KOPT-K1 (cell line): Measurements from ENCODE around the gene STK39.

Source experiments
- H3K27ac ChIP-seq: fragments of 200-600 bp; sonication (generic); 2 replicates; pipeline ENCODE4 v1.5.1; 2016; ENCODE audit warnings: antibody characterized with exemption, mild to moderate bottlenecking, low read depth, low read length; ENCODE audit not compliant: poor library complexity, severe bottlenecking
- H3K36me3 ChIP-seq: fragments of 200-600 bp; sonication (generic); 2 replicates; pipeline ENCODE4 v1.5.1; 2017; ENCODE audit warnings: antibody characterized with exemption, mild to moderate bottlenecking, low read length, moderate library complexity; ENCODE audit not compliant: insufficient read depth
- H3K9me3 ChIP-seq: fragments of 200-600 bp; sonication (generic); 2 replicates; pipeline ENCODE4 v1.5.1; 2017; ENCODE audit warnings: antibody characterized with exemption, low read length, mild to moderate bottlenecking; ENCODE audit not compliant: insufficient read depth, poor library complexity, severe bottlenecking

STK39 gene

GRCh38 chr2:168186452-168186851 is 60.9 kb downstream of the STK39 start:
- H3K36me3 ChIP-seq, result 0 out of 2 replicates have a peak, but pooled peaks cover 3% of the 10 kb centered on the region
- no peaks in the 10 kb centered on the region for H3K9me3 ChIP-seq
- H3K27ac ChIP-seq, result no peak overlapping the region

GRCh38 chr2:168185583-168186274 is 61.7 kb downstream of the STK39 start:
- Histone ChIP-seq H3K27ac (no peak overlapping the region), H3K9me3 (no peaks in the 10 kb centered on the region), H3K36me3 (0 out of 2 replicates have a peak, but pooled peaks cover 5% of the 10 kb centered on the region)

- H3K9me3 ChIP-seq, result no peaks in the 10 kb centered on the region
- 0 out of 2 replicates have a peak, but pooled peaks cover 5% of the 10 kb centered on the region for H3K36me3 ChIP-seq
- no peak overlapping the region for H3K27ac ChIP-seq
Observed at GRCh38 chr2:168184681-168185513, 62.5 kb downstream of the STK39 start.

- Histone ChIP-seq H3K36me3 (peaks cover 12% of the 10 kb centered on the region), H3K9me3 (no peaks in the 10 kb centered on the region), H3K27ac (no peak overlapping the region)
Observed at GRCh38 chr2:168183308-168183997, 63.9 kb downstream of the STK39 start.

- peaks cover 12% of the 10 kb centered on the region for H3K36me3 ChIP-seq
- no peak overlapping the region for H3K27ac ChIP-seq
- H3K9me3 ChIP-seq, result no peaks in the 10 kb centered on the region
Observed at GRCh38 chr2:168182550-168183249, 64.7 kb downstream of the STK39 start.

GRCh38 chr2:168181825-168182224 is 65.6 kb downstream of the STK39 start:
- no peak overlapping the region for H3K27ac ChIP-seq
- peaks cover 12% of the 10 kb centered on the region for H3K36me3 ChIP-seq
- H3K9me3 ChIP-seq, result no peaks in the 10 kb centered on the region

GRCh38 chr2:168180914-168181313 is 66.5 kb downstream of the STK39 start:
- Histone ChIP-seq H3K9me3 (no peaks in the 10 kb centered on the region), H3K27ac (no peak overlapping the region), H3K36me3 (peaks cover 12% of the 10 kb centered on the region)

GRCh38 chr2:168180483-168180882 is 66.9 kb downstream of the STK39 start:
- H3K36me3 ChIP-seq, result peaks cover 12% of the 10 kb centered on the region
- no peak overlapping the region for H3K27ac ChIP-seq
- H3K9me3 ChIP-seq, result no peaks in the 10 kb centered on the region

GRCh38 chr2:168179592-168179991 is 67.8 kb downstream of the STK39 start:
- no peak overlapping the region for H3K27ac ChIP-seq
- H3K9me3 ChIP-seq, result no peaks in the 10 kb centered on the region
- peaks cover 12% of the 10 kb centered on the region for H3K36me3 ChIP-seq

GRCh38 chr2:168178520-168179324 is 68.7 kb downstream of the STK39 start:
- H3K36me3 ChIP-seq, result peaks cover 12% of the 10 kb centered on the region
- H3K27ac ChIP-seq, result no peak overlapping the region
- no peaks in the 10 kb centered on the region for H3K9me3 ChIP-seq

GRCh38 chr2:168176402-168176801 is 71.0 kb downstream of the STK39 start:
- Histone ChIP-seq H3K36me3 (peaks cover 8% of the 10 kb centered on the region), H3K9me3 (no peaks in the 10 kb centered on the region), H3K27ac (peak overlapping the region; percentile 6)

GRCh38 chr2:168175469-168175868 is 71.9 kb downstream of the STK39 start:
- no peaks in the 10 kb centered on the region for H3K9me3 ChIP-seq
- no peak overlapping the region for H3K27ac ChIP-seq
- peaks cover 7% of the 10 kb centered on the region for H3K36me3 ChIP-seq

- H3K27ac ChIP-seq, result peak overlapping the region; percentile 36
- peaks cover 7% of the 10 kb centered on the region for H3K36me3 ChIP-seq
- no peaks in the 10 kb centered on the region for H3K9me3 ChIP-seq
Observed at GRCh38 chr2:168174756-168175155, 72.6 kb downstream of the STK39 start.

- H3K27ac ChIP-seq, result no peak overlapping the region
- peaks cover 3% of the 10 kb centered on the region; the same call in 1 of the 2 replicates for H3K36me3 ChIP-seq
- H3K9me3 ChIP-seq, result no peaks in the 10 kb centered on the region
Observed at GRCh38 chr2:168172071-168172470, 75.3 kb downstream of the STK39 start.
